DOHH2 (cell line): ENCODE results near the gene SMIM43.

Experiments
- EZH2phosphoT487 ChIP-seq: fragments of 200-600 bp; sonication (generic); IDR thresholded peaks from 2 replicates; pipeline ENCODE4 v1.6.1; 2017; ENCODE audit warnings: borderline replicate concordance, mild to moderate bottlenecking, antibody characterized with exemption, low read length, moderate library complexity, mixed read lengths
- TF ChIP-seq, protein P1 (sequence below): fragments of 200-600 bp; sonication (generic); IDR thresholded peaks from one replicate; pipeline ENCODE4 v1.5.1; 2014; ENCODE audit warnings: antibody characterized with exemption, mild to moderate bottlenecking, low read depth, low read length; ENCODE audit not compliant: poor library complexity, severe bottlenecking

DNA sequence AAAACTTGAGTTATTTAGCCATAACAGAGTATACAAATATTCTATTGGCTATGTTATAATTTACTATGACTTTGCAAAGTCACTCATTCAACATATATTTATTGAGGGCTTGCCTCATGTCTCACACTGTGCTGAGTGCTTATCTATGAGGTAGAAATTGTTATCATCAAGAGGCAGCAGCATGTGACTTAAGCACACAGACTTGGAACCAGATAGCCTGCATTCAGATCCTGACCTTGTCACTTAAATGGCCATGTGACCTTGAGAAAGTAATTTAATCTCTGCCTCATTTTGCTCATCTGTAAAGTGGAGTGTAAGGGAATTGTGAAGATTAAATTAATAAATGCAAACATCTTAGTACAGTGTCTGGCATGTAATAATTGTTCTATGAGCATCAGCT is 26.0 kb upstream of the SMIM43 start:
- TF ChIP-seq, protein P1, sequence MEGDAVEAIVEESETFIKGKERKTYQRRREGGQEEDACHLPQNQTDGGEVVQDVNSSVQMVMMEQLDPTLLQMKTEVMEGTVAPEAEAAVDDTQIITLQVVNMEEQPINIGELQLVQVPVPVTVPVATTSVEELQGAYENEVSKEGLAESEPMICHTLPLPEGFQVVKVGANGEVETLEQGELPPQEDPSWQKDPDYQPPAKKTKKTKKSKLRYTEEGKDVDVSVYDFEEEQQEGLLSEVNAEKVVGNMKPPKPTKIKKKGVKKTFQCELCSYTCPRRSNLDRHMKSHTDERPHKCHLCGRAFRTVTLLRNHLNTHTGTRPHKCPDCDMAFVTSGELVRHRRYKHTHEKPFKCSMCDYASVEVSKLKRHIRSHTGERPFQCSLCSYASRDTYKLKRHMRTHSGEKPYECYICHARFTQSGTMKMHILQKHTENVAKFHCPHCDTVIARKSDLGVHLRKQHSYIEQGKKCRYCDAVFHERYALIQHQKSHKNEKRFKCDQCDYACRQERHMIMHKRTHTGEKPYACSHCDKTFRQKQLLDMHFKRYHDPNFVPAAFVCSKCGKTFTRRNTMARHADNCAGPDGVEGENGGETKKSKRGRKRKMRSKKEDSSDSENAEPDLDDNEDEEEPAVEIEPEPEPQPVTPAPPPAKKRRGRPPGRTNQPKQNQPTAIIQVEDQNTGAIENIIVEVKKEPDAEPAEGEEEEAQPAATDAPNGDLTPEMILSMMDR, result no peak
- TF ChIP-seq EZH2phosphoT487, result no peak
